Natural killer cell (primary cell): ENCODE data around the gene STK40. TPM values are rescaled to one million over a fixed set of nuclear protein-coding genes. Genes with fewer than 3 reads are reported as not detected.

Experiments
- ATAC-seq, 3 donors: fragments of 150-1000 bp in 2 of 3; fragments of 200-7000 bp in 1 of 3; cut with Tn5 transposase; 1 replicate in 1 of 3; 2 replicates in 2 of 3; pipeline ENCODE4 v1.10.0; 2021; ENCODE audit warnings: mild to moderate bottlenecking in 2 of 3, moderate library complexity in 2 of 3
- DNase-seq, 2 donors: peaks; one replicate each; pipeline versions ENCODE4 v3.0.0 to v3.0.0-alpha.2; 2013 to 2021; ENCODE audit warnings: mixed read lengths in 1 of 2
- H3K27ac ChIP-seq: one replicate; pipeline ENCODE4 v1.5.1; 2013; ENCODE audit warnings: mild to moderate bottlenecking, low read length
- H3K27me3 ChIP-seq: one replicate; pipeline ENCODE4 v1.6.1; 2013; ENCODE audit warnings: low read length; ENCODE audit not compliant: control insufficient read depth, insufficient read depth
- H3K36me3 ChIP-seq: one replicate; pipeline ENCODE4 v1.6.1; 2013; ENCODE audit warnings: low read length; ENCODE audit not compliant: control insufficient read depth, insufficient read depth
- H3K4me1 ChIP-seq: one replicate; pipeline ENCODE4 v1.6.1; 2013; ENCODE audit warnings: low read length; ENCODE audit not compliant: control insufficient read depth, insufficient read depth
- H3K4me3 ChIP-seq: one replicate; pipeline ENCODE4 v1.5.1; 2013; ENCODE audit warnings: low read length
- H3K9me3 ChIP-seq: one replicate; pipeline ENCODE4 v1.6.1; 2013; ENCODE audit warnings: low read length; ENCODE audit not compliant: control insufficient read depth, insufficient read depth
- H3K27ac Mint-ChIP-seq, 2 donors: one replicate each; pipeline ENCODE4 v1.8.0; 2022; ENCODE audit warnings: mild to moderate bottlenecking in 2 of 2, mixed read lengths in 2 of 2, moderate library complexity in 1 of 2
- H3K27me3 Mint-ChIP-seq, 2 donors: one replicate each; pipeline ENCODE4 v1.8.0; 2022; ENCODE audit warnings: low read depth in 2 of 2, mixed read lengths in 2 of 2
- H3K36me3 Mint-ChIP-seq: one replicate; pipeline ENCODE4 v1.8.0; 2022; ENCODE audit warnings: mixed read lengths
- H3K4me1 Mint-ChIP-seq, 2 donors: one replicate each; pipeline ENCODE4 v1.8.0; 2022; ENCODE audit warnings: mixed read lengths in 2 of 2
- H3K4me3 Mint-ChIP-seq: one replicate; pipeline ENCODE4 v1.8.0; 2022; ENCODE audit warnings: mild to moderate bottlenecking, moderate library complexity, mixed read lengths
- H3K9me3 Mint-ChIP-seq, 2 donors: one replicate each; pipeline ENCODE4 v1.8.0; 2022; ENCODE audit warnings: mixed read lengths in 2 of 2
- WGBS: methylation state at CpG from one replicate; pipeline ENCODE4 v1.1.7; 2013; ENCODE audit warnings: missing lambda C conversion rate; ENCODE audit not compliant: insufficient coverage; 5-methylcytosine and 5-hydroxymethylcytosine counted together
- intact Hi-C: fragments of 100-400 bp; cut with micrococcal nuclease; formaldehyde crosslinking; loops from one replicate; pipeline ENCODE4 v1.14.2; 2022
- total RNA-seq, 4 donors: library from RNA; stranded (reverse); fragments of 120-200 nt in 1 of 4; gene quantifications; one replicate each; pipeline versions ENCODE4 v1.2.3 to v1.2.4, GENCODE V29; 2013 to 2022
- TF ChIP-seq, protein P1 (sequence below): fragments of 200-600 bp; IDR thresholded peaks from one replicate; pipeline ENCODE4 v1.8.0; 2022; ENCODE audit warnings: antibody characterized with exemption

STK40 gene
- total RNA-seq, 3 donors from 2014 or later (not counting 1 experiment from before 2014, with no cell fraction given): 55.9 to 65.3 (median 59.8) TPM

DNA sequence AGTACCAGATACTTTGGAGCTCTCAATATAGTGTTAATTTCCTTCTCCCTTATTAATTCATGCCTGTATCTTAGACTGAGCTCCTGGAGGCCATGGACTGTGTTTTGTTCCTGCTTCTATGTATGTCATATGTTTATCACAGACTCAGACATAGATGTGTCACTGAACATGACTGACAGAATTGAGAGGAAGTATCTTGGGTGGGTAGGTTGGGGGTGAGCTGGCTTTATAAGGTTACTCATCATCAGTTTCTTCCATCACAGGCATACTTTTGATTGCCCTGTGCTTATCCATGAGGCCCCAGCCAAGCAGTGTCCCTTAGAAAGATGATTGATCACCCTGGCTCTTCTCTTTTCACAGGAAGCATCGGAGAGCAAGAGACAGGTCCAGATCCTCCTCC lies 85.2 kb downstream of the STK40 start:
- ATAC-seq (no peak), DNase-seq (no peak)
- peaks cover 0 to 17% of the 10 kb centered on the region in 2 donors for H3K4me1 Mint-ChIP-seq
- Histone ChIP-seq H3K27ac (no peak overlapping the region), H3K9me3 (no peaks in the 10 kb centered on the region), H3K36me3 (peaks cover 69% of the 10 kb centered on the region), H3K27me3 (no peaks in the 10 kb centered on the region), H3K4me1 (peaks cover 2% of the 10 kb centered on the region), H3K4me3 (no peak overlapping the region)
- no peaks in the 10 kb centered on the region for H3K9me3 Mint-ChIP-seq
- H3K4me3 Mint-ChIP-seq: no peak overlapping the region
- WGBS: no CpG with 5 or more reads among the region's 1 CpG
- TF ChIP-seq, protein P1, sequence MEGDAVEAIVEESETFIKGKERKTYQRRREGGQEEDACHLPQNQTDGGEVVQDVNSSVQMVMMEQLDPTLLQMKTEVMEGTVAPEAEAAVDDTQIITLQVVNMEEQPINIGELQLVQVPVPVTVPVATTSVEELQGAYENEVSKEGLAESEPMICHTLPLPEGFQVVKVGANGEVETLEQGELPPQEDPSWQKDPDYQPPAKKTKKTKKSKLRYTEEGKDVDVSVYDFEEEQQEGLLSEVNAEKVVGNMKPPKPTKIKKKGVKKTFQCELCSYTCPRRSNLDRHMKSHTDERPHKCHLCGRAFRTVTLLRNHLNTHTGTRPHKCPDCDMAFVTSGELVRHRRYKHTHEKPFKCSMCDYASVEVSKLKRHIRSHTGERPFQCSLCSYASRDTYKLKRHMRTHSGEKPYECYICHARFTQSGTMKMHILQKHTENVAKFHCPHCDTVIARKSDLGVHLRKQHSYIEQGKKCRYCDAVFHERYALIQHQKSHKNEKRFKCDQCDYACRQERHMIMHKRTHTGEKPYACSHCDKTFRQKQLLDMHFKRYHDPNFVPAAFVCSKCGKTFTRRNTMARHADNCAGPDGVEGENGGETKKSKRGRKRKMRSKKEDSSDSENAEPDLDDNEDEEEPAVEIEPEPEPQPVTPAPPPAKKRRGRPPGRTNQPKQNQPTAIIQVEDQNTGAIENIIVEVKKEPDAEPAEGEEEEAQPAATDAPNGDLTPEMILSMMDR: no peak
- H3K27me3 Mint-ChIP-seq: no peaks in the 10 kb centered on the region
- intact Hi-C loops: no loop called here
- H3K27ac Mint-ChIP-seq: peak overlapping the region in 1 of 2 donors; percentile 70
- H3K36me3 Mint-ChIP-seq: peaks cover 7% of the 10 kb centered on the region

DNA sequence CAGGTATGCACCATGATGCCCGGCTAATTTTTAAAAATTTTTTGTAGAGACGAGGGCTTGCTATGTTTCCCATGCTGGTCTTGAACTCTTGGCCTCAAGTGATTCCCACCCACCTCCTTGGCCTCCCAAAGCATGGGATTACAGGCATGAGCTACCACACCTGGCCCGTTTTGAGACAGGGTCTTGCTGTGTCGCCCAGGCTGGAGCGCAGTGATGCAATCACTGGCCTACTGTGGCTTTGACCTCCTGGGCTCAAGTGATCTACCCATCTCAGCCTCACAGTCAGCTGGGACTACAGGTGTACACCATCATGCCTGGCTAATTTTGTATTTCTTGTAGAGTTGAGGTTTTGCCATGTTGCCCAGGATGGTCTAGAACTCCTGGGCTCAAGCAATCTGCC lies 87.1 kb downstream of the STK40 start:
- peaks cover 5% of the 10 kb centered on the region for H3K36me3 Mint-ChIP-seq
- WGBS: 98% methylated on average over 5 of the region's 5 CpGs
- H3K27ac ChIP-seq: no peak overlapping the region
- peaks cover 0 to 14% of the 10 kb centered on the region in 2 donors for H3K4me1 Mint-ChIP-seq
- intact Hi-C loops: no loop called here
- no peak overlapping the region for H3K27ac Mint-ChIP-seq
- H3K27me3 Mint-ChIP-seq: no peaks in the 10 kb centered on the region
- H3K9me3 Mint-ChIP-seq: no peaks in the 10 kb centered on the region
- H3K4me1 ChIP-seq: no peaks in the 10 kb centered on the region
- no peak overlapping the region for H3K4me3 Mint-ChIP-seq
- ATAC-seq: no peak
- DNase-seq: no peak
- H3K27me3 ChIP-seq: no peaks in the 10 kb centered on the region
- no peaks in the 10 kb centered on the region for H3K9me3 ChIP-seq
- TF ChIP-seq, protein P1: no peak
- no peak overlapping the region for H3K4me3 ChIP-seq
- peaks cover 75% of the 10 kb centered on the region for H3K36me3 ChIP-seq

DNA sequence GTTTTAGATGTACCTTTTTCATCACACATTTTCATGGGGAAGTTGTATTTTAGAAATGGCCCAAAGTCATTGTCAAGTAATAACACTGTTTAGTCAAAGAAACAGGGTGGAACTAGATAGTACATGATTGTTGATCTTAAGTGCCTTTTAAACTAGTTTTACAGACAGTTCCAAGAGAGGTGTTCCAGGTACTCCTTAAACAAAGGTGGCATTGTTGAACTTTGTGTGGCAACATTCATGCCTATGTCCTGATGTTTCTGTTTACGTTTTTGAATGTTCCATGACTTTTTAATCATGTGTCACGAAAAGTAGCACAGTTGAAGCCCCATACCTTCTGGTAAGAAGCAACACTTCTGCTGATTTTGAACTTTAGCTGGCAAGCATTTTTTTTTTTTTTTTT lies 88.7 kb downstream of the STK40 start:
- H3K4me3 Mint-ChIP-seq: no peak overlapping the region
- intact Hi-C loops: no loop called here
- H3K36me3 Mint-ChIP-seq: no peaks in the 10 kb centered on the region
- ATAC-seq (no peak), DNase-seq (no peak)
- Histone ChIP-seq H3K4me1 (no peaks in the 10 kb centered on the region), H3K27me3 (no peaks in the 10 kb centered on the region), H3K4me3 (no peak overlapping the region), H3K36me3 (peaks cover 78% of the 10 kb centered on the region), H3K9me3 (no peaks in the 10 kb centered on the region), H3K27ac (no peak overlapping the region)
- WGBS: 97% methylated on average over 2 of the region's 2 CpGs
- H3K27ac Mint-ChIP-seq: peak overlapping the region in 1 of 2 donors; percentile 43
- no peaks in the 10 kb centered on the region for H3K9me3 Mint-ChIP-seq
- no peaks in the 10 kb centered on the region for H3K27me3 Mint-ChIP-seq
- peaks cover 0 to 12% of the 10 kb centered on the region in 2 donors for H3K4me1 Mint-ChIP-seq
- TF ChIP-seq, protein P1: no peak

DNA sequence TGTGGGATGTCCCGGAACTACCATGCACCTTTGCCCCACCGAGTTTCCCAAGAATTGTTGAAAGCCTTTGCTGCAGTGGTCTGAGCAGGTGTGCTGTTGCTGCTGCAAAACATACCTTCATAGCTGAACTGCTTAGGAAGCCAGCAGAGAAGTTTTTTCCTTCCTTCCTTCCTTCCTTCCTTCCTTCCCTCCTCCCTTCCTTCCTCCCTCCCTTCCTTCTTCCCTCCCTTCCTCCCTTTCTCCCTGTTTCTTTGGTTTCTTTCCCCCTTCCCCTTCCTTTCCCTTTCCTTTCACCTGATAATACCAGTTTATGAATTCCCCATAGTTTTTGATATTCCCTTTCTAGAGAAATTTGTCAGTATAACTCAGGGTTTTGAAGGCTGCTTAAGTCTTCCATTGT lies 90.3 kb downstream of the STK40 start:
- H3K4me3 Mint-ChIP-seq: no peak overlapping the region
- Histone ChIP-seq H3K4me1 (no peaks in the 10 kb centered on the region), H3K4me3 (no peak overlapping the region), H3K27me3 (no peaks in the 10 kb centered on the region), H3K36me3 (peaks cover 78% of the 10 kb centered on the region), H3K9me3 (no peaks in the 10 kb centered on the region), H3K27ac (no peak overlapping the region)
- no peaks in the 10 kb centered on the region for H3K36me3 Mint-ChIP-seq
- H3K27ac Mint-ChIP-seq: peak overlapping the region in 1 of 2 donors; percentile 58
- TF ChIP-seq, protein P1: no peak
- no peak for DNase-seq
- H3K9me3 Mint-ChIP-seq: no peaks in the 10 kb centered on the region
- 96% methylated on average over 2 of the region's 2 CpGs for WGBS
- H3K27me3 Mint-ChIP-seq: no peaks in the 10 kb centered on the region
- ATAC-seq: no peak
- H3K4me1 Mint-ChIP-seq: peaks cover 0 to 15% of the 10 kb centered on the region in 2 donors
- intact Hi-C loops: no loop called here
